Prostate gland (tissue), 2 donors: ENCODE measurements around the gene DNAJC17. TPM values are rescaled to one million over a fixed set of nuclear protein-coding genes. Genes with fewer than 3 reads are reported as not detected.

Experiments used
- DNase-seq: peaks from one replicate; pipeline ENCODE4 v3.0.0-alpha.2; 2019; ENCODE audit warnings: low spot score
- H3K27ac ChIP-seq, 2 donors: fragments of 200-600 bp; sonication (generic); 2 replicates each; pipeline ENCODE4 v1.5.1; 2017 to 2019
- H3K27me3 ChIP-seq: fragments of 200-600 bp; sonication (generic); replicated peaks from 2 replicates; pipeline ENCODE4 v1.5.1; 2019; ENCODE audit not compliant: insufficient read depth
- H3K36me3 ChIP-seq, 2 donors: fragments of 200-600 bp; sonication (generic); 1 replicate in 1 of 2; 2 replicates in 1 of 2; pipeline versions ENCODE4 v1.5.1 to v1.8.1; 2017 to 2019
- H3K4me1 ChIP-seq: fragments of 200-600 bp; sonication (generic); replicated peaks from 2 replicates; pipeline ENCODE4 v1.5.1; 2019
- H3K4me3 ChIP-seq, 2 donors: fragments of 200-600 bp; sonication (generic); 2 replicates each; pipeline ENCODE4 v1.5.1; 2017 to 2019
- H3K9me3 ChIP-seq: fragments of 200-600 bp; sonication (generic); 2 replicates; pipeline ENCODE4 v1.5.1; 2017
- POLR2A ChIP-seq: fragments of 450-650 bp; IDR thresholded peaks from one replicate; pipeline ENCODE4 v1.6.1; 2016; ENCODE audit warnings: antibody characterized with exemption, mild to moderate bottlenecking
- POLR2AphosphoS5 ChIP-seq: sonication (generic); formaldehyde crosslinking; IDR thresholded peaks from one replicate; pipeline ENCODE4 v1.6.1; 2017; ENCODE audit warnings: antibody characterized with exemption
- WGBS: methylation state at CpG from one replicate; pipeline ENCODE4 v1.1.5; 2018; 5-methylcytosine and 5-hydroxymethylcytosine counted together
- intact Hi-C: fragments of 100-400 bp; cut with DNase I; formaldehyde crosslinking; loops from one replicate; pipeline ENCODE4 v1.14.2; 2022
- total RNA-seq, 2 donors: library from RNA; depleted of rRNA; stranded (reverse); fragments of >200 nt; gene quantifications; one replicate each; pipeline ENCODE4 v1.1.0, GENCODE V29; 2016
- TF ChIP-seq, protein P1 (sequence below), 4 experiments: fragments of 200-600 bp in 2 of 4; fragments of 450-650 bp in 2 of 4; sonication (generic) in 2 of 4; IDR thresholded peaks; 1 replicate in 3 of 4; 2 replicates in 1 of 4; pipeline ENCODE4 v1.5.1; 2016 to 2019; ENCODE audit warnings: antibody characterized with exemption in 4 of 4, mild to moderate bottlenecking in 2 of 4, moderate library complexity in 2 of 4

The DNAJC17 gene
- total RNA-seq, 2 donors from 2014 or later, result 29.2 to 29.6 TPM

DNA sequence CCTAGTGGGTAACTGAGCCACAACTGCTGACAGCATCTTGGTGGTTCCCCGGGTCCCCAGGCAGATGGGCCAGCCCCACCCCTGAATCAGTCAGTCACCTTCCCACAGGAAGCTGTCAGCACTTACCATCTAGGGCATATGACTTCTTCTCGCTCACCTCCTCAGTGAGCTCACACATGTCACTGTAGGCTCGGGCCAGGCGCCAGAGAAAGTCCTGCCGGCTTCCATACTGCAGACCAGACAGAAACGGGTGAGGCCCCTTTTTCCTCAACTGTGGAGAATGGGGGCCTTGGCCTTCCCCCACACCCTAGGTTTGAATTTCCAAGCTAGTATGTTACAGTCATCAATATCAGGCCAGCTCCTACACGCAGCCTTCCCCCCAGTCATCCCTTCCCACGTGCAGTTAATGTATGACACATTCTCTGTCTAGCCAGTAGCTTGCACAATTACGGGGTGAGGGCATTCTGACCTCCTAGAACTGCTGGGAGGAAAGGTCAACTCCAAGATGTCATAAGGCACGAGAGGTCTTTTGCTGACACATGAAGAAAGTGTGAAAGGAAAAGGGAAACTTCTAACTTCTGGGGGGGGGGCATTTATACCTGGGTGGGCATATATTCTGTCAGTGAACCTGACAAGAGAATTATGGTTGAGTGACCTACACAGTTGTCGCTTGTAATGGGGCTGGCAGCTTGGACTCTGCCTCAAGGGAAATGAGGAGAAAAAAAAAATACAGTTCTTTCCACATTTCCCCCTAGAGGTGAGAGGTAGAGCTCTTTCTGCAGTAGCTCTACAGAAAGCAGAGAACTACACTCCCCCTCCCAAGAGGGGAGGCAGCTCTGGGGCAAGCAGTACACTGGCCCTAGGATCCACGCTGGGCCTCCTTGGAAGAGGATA is 63.1 kb downstream of the DNAJC17 start:
- 80% methylated on average over 12 of the region's 12 CpGs for WGBS
- peaks cover 6 to 21% of the 10 kb centered on the region in 2 donors for H3K36me3 ChIP-seq
- no peak overlapping the region for H3K27ac ChIP-seq
- H3K4me1 ChIP-seq, result no peaks in the 10 kb centered on the region
- DNase-seq, result no peak
- H3K4me3 ChIP-seq, result no peak overlapping the region
- H3K27me3 ChIP-seq, result no peaks in the 10 kb centered on the region
- H3K9me3 ChIP-seq, result no peaks in the 10 kb centered on the region
- TF ChIP-seq, protein P1, sequence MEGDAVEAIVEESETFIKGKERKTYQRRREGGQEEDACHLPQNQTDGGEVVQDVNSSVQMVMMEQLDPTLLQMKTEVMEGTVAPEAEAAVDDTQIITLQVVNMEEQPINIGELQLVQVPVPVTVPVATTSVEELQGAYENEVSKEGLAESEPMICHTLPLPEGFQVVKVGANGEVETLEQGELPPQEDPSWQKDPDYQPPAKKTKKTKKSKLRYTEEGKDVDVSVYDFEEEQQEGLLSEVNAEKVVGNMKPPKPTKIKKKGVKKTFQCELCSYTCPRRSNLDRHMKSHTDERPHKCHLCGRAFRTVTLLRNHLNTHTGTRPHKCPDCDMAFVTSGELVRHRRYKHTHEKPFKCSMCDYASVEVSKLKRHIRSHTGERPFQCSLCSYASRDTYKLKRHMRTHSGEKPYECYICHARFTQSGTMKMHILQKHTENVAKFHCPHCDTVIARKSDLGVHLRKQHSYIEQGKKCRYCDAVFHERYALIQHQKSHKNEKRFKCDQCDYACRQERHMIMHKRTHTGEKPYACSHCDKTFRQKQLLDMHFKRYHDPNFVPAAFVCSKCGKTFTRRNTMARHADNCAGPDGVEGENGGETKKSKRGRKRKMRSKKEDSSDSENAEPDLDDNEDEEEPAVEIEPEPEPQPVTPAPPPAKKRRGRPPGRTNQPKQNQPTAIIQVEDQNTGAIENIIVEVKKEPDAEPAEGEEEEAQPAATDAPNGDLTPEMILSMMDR (IDR thresholded peaks at IDR 0.05), result no peak
- TF ChIP-seq POLR2AphosphoS5, result no peak
- TF ChIP-seq POLR2A, result no peak
- intact Hi-C loops, result no loop called here

DNA sequence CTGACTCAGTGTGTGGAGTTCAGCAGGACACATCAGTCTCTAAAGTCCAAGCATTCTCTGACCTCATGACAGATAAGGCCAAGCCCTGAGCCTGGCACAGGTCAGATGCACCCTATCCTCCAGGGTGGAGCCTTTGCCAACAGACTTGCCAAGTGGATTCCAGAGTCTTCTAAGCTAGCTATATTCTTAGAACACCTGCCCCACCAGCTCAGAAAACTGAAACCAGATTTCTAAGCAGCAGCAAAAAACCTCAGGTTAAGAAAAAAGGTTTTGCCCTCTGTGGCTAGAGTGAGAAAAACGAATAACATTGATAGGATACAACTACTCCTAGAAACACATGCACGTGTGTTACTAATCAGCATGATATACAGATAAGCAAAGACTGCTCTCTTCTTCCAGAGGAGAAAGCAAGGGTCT is 63.8 kb downstream of the DNAJC17 start:
- Histone ChIP-seq H3K4me3 (no peak overlapping the region), H3K27me3 (no peaks in the 10 kb centered on the region), H3K4me1 (no peaks in the 10 kb centered on the region), H3K9me3 (no peaks in the 10 kb centered on the region), H3K36me3 (peaks cover 6 to 21% of the 10 kb centered on the region in 2 donors), H3K27ac (no peak overlapping the region)
- DNase-seq, result no peak
- TF ChIP-seq, protein P1 (IDR thresholded peaks at IDR 0.05), result no peak
- TF ChIP-seq POLR2AphosphoS5 (no peak), POLR2A (no peak)
- WGBS, result 81% methylated on average over 2 of the region's 2 CpGs
- intact Hi-C loops, result no loop called here

DNA sequence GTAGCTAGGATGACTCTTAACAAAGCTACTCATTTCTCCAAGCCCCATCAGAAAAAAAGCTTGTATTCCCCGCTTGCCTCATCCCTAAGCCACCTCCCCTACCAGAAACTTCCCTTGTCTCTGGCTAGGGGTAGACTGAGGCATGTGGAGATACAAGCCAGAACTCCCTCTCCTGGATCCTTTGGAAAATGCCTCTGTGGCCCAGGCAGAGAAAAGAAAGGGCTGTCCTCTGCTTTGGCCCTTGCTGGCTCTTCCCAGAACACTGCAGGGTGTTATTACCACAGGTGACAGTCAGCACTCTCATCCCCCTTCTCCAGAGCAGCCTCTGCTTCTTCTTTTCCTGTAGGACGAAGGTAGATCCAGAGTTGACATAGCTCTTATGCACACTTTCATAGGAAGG is 67.4 kb downstream of the DNAJC17 start:
- H3K4me3 ChIP-seq, result no peak overlapping the region
- WGBS, result 89% methylated on average over 2 of the region's 2 CpGs
- intact Hi-C loops, result no loop called here
- H3K27me3 ChIP-seq, result no peaks in the 10 kb centered on the region
- peaks cover 6 to 17% of the 10 kb centered on the region in 2 donors for H3K36me3 ChIP-seq
- H3K4me1 ChIP-seq, result peaks cover 5% of the 10 kb centered on the region
- no peak for TF ChIP-seq POLR2AphosphoS5
- TF ChIP-seq POLR2A, result no peak
- TF ChIP-seq, protein P1 (IDR thresholded peaks at IDR 0.05), result no peak
- DNase-seq, result no peak
- H3K9me3 ChIP-seq, result no peaks in the 10 kb centered on the region
- no peak overlapping the region for H3K27ac ChIP-seq

DNA sequence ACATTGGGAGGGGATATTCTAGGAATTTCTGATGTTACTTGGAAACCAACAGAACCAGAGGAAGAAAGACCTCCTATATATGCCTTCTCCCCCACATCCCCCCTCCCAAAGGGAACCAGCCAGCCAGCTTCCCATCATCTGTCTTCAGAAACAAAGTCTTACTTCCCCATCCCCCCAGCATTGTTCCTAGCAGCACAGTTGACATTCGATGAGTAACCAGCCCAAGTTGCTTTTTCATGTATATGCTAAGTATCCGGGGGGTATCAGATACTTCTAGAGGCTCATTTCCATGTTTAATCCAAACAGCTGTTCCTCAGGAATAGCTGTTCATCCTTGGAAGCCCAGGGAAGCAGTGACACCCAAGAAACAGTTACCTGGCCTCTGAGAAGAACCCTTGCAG is 68.2 kb downstream of the DNAJC17 start:
- H3K36me3 ChIP-seq, result peaks cover 3 to 11% of the 10 kb centered on the region in 2 donors
- TF ChIP-seq POLR2A (no peak), POLR2AphosphoS5 (no peak)
- TF ChIP-seq, protein P1 (IDR thresholded peaks at IDR 0.05), result no peak
- no peak overlapping the region for H3K27ac ChIP-seq
- no peaks in the 10 kb centered on the region for H3K9me3 ChIP-seq
- intact Hi-C loops, result no loop called here
- no peaks in the 10 kb centered on the region for H3K27me3 ChIP-seq
- peaks cover 5% of the 10 kb centered on the region for H3K4me1 ChIP-seq
- H3K4me3 ChIP-seq, result no peak overlapping the region
- DNase-seq, result no peak
- 40% methylated on average over 2 of the region's 2 CpGs for WGBS

DNA sequence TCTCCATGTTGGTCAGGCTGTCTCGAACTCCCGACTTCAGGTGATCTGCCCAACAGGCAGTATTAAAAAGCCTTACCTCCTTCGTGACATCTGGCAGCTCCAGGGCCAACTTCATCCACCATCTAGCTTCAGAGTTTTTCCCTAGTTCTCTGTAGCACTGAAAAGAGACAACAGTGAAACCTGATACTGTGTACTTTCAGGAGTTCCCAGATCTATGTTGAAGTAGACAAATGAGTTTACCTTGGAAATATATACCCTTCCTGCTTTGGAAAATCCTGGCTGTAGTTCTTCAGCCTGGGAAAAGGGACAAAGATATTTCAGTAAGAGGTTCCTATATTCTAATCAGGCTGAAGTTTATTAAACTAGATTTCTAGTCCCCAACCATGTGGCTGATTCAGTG is 70.2 kb downstream of the DNAJC17 start:
- WGBS, result 64% methylated on average over 3 of the region's 3 CpGs
- H3K27ac ChIP-seq, result peak overlapping the region; percentile 39 to 68
- H3K36me3 ChIP-seq, result no peaks in the 10 kb centered on the region
- no peaks in the 10 kb centered on the region for H3K27me3 ChIP-seq
- intact Hi-C loops, result no loop called here
- peak; percentile 77 for TF ChIP-seq POLR2AphosphoS5
- TF ChIP-seq, protein P1 (IDR thresholded peaks at IDR 0.05), result no peak
- no peaks in the 10 kb centered on the region for H3K9me3 ChIP-seq
- H3K4me3 ChIP-seq, result no peak overlapping the region
- DNase-seq, result peak; percentile 19
- peaks cover 5% of the 10 kb centered on the region for H3K4me1 ChIP-seq
